Kidney epithelial cell (primary cell): ENCODE data around the gene CPT1A. TPM values are rescaled to one million over a fixed set of nuclear protein-coding genes. Genes with fewer than 3 reads are reported as not detected.
A peak's percentile ranks its signal among the peaks of the same experiment; 100 is the strongest.

Experiments used
- DNase-seq: peaks from one replicate; pipeline ENCODE4 v3.0.0-alpha.2; 2010; ENCODE audit warnings: low read depth
- H3K27me3 ChIP-seq: 2 replicates; pipeline ENCODE4 v1.6.0; 2011; ENCODE audit warnings: low read length; ENCODE audit not compliant: control insufficient read depth, insufficient read depth
- H3K36me3 ChIP-seq: 2 replicates; pipeline ENCODE4 v1.5.1; 2011; ENCODE audit warnings: low read length; ENCODE audit not compliant: control insufficient read depth, insufficient read depth
- H3K4me3 ChIP-seq: 2 replicates; pipeline ENCODE4 v1.5.1; 2011; ENCODE audit warnings: low read depth, mild to moderate bottlenecking, control low read depth, low read length
- CTCF ChIP-seq: IDR thresholded peaks from 2 replicates; pipeline ENCODE4 v1.5.1; 2011; ENCODE audit warnings: mild to moderate bottlenecking, moderate library complexity, low read length, control low read depth, inconsistent platforms; ENCODE audit not compliant: insufficient read depth, poor library complexity, severe bottlenecking
- total RNA-seq: library from RNA; depleted of rRNA; stranded (reverse); fragments of >200 nt; gene quantifications from 2 replicates; pipeline ENCODE4 v1.2.3, GENCODE V29; 2015

The CPT1A gene
- total RNA-seq, 1 donor from 2014 or later = 15.4 TPM

DNA sequence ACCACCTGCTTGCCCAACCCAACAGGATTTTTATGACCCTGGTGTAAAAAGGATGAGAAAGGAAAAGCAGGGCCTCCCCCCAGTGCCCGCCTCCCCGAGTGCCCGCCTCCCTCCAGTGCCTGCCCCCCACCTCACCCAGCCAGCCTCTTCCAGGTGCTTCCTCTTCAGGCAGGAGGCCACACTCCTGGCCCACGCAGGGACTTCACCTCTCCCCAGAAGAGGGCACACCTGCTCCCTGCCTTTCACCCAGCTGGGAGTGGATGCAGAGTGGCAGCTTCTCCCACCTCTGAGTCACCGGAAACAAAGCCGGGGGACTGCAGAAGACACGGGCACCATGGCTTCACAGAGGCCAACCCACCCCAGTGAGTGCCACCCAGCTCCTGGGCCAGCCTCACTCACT, 16.1 kb downstream of the CPT1A start:
- DNase-seq = no peak
- peak; percentile 31 for TF ChIP-seq CTCF
- H3K36me3 ChIP-seq = no peaks in the 10 kb centered on the region
- no peak overlapping the region for H3K4me3 ChIP-seq
- no peaks in the 10 kb centered on the region for H3K27me3 ChIP-seq

GRCh38 chr11:68822546-68822945, 19.2 kb downstream of the CPT1A start:
- Histone ChIP-seq H3K36me3 (no peaks in the 10 kb centered on the region), H3K4me3 (no peak overlapping the region), H3K27me3 (no peaks in the 10 kb centered on the region)
- DNase-seq = no peak
- TF ChIP-seq CTCF = no peak

GRCh38 chr11:68821670-68822069, 20.0 kb downstream of the CPT1A start:
- DNase-seq = no peak
- Histone ChIP-seq H3K4me3 (no peak overlapping the region), H3K36me3 (no peaks in the 10 kb centered on the region), H3K27me3 (no peaks in the 10 kb centered on the region)
- TF ChIP-seq CTCF = peak; percentile 14

DNA sequence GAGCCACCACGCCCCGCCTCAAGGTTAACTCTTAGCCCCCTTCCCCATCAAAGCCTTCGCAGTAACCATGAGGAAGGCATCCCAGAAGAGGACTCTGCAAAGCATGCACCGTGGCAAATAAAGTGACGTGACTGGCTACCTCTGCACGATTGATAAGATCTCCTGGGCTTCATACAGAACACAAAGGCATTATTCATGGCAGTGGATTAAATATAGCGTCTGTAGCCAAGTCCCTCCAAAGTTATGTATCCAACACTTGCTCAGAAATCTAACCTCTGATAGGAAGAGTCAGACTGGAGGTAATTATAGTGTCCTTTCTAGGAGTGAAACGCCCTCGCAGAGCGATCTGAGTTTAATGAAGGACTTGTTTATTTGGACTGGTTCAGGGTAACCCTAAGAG, 22.4 kb downstream of the CPT1A start:
- no peaks in the 10 kb centered on the region for H3K36me3 ChIP-seq
- no peak overlapping the region for H3K4me3 ChIP-seq
- no peaks in the 10 kb centered on the region for H3K27me3 ChIP-seq
- no peak for TF ChIP-seq CTCF
- DNase-seq = no peak

- DNase-seq = no peak
These were observed 23.5 kb downstream of the CPT1A start for GRCh38 chr11:68818181-68818580.

DNA sequence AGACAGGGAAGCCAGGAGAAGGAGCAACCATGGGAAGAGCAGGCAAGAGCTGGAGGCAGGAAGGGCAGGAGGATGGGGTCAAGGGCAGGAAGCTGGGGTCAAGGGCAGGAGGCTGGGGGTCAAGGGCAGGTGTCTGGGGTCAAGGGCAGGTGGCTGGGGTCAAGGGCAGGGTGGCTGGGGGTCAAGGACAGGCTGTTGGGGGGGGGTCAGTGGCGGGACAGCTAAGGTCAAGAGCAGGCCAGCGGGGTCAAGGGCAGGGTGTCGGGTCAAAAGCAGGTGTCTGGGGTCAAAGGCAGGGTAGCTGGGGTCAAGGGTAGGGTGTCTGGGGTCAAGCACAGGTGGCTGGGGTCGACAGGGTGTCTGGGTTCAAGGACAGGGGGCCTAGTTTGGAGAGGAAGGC, 24.2 kb downstream of the CPT1A start:
- Histone ChIP-seq H3K27me3 (no peaks in the 10 kb centered on the region), H3K4me3 (no peak overlapping the region), H3K36me3 (no peaks in the 10 kb centered on the region)
- no peak for DNase-seq
- TF ChIP-seq CTCF = no peak

More at GRCh38 chr11:68818181-68818580, 23.5 kb downstream of the CPT1A start:
- H3K27me3 ChIP-seq = no peaks in the 10 kb centered on the region
- no peak overlapping the region for H3K4me3 ChIP-seq
- H3K36me3 ChIP-seq = no peaks in the 10 kb centered on the region
- TF ChIP-seq CTCF = no peak
